ENCODE data around the gene LHX2.

- TF ChIP-seq EZH2 (IDR thresholded peaks at IDR 0.05; ENCODE audit: insufficient read depth, poor library complexity, severe bottlenecking) (no peak), EZH2phosphoT487 (IDR thresholded peaks at IDR 0.05; ENCODE audit: insufficient read depth, low read depth) (no peak)
These were observed 39.0 kb upstream of the LHX2 start for GRCh38 chr9:123972618-123973017.

All from GM23248 (cell line).